ENCODE measurements around the gene NOTCH1.

NOTCH1 gene

GRCh38 chr9:136502940-136503550, 42.8 kb downstream of the NOTCH1 start:
- H3K9ac ChIP-seq (ENCODE audit: low read length), result no peak overlapping the region
- TF ChIP-seq CTCF (IDR thresholded peaks at IDR 0.05; ENCODE audit: low read length), result no peak
- no peak for TF ChIP-seq EZH2phosphoT487 (IDR thresholded peaks at IDR 0.05; ENCODE audit: low read length)
- TF ChIP-seq EZH2 (optimal IDR thresholded peaks at IDR 0.05; ENCODE audit: low read depth, low read length), result no peak

GRCh38 chr9:136502196-136502595, 43.7 kb downstream of the NOTCH1 start:
- H3K27ac ChIP-seq (ENCODE audit: low read length), result no peak overlapping the region
- no peaks in the 10 kb centered on the region for H3F3A ChIP-seq (ENCODE audit: insufficient read depth, low read length)
- H3K27me3 ChIP-seq (replicated peaks; ENCODE audit: insufficient read depth, low read length), result no peaks in the 10 kb centered on the region
- H3K9me3 ChIP-seq (replicated peaks; ENCODE audit: insufficient read depth, low read length), result no peaks in the 10 kb centered on the region
- H3K4me1 ChIP-seq (ENCODE audit: low read length), result no peaks in the 10 kb centered on the region
- H3K4me2 ChIP-seq (ENCODE audit: low read depth, low read length), result no peak overlapping the region
- no peak overlapping the region for H2AFZ ChIP-seq (ENCODE audit: low read length)
- H3K9me2 ChIP-seq (replicated peaks; ENCODE audit: insufficient read depth, low read length), result no peaks in the 10 kb centered on the region
- no peak for TF ChIP-seq EZH2 (optimal IDR thresholded peaks at IDR 0.05; ENCODE audit: low read depth, low read length)
- TF ChIP-seq EZH2phosphoT487 (IDR thresholded peaks at IDR 0.05; ENCODE audit: low read length), result no peak
- TF ChIP-seq CTCF (IDR thresholded peaks at IDR 0.05; ENCODE audit: low read length), result no peak
- H3K4me3 ChIP-seq (ENCODE audit: low read length), result no peak overlapping the region
- H3K79me2 ChIP-seq (ENCODE audit: low read length), result no peaks in the 10 kb centered on the region
- no peak overlapping the region for H3K9ac ChIP-seq (ENCODE audit: low read length)
- H4K20me1 ChIP-seq (ENCODE audit: insufficient read depth, low read length), result no peaks in the 10 kb centered on the region
- no peak for DNase-seq
- H3K36me3 ChIP-seq (replicated peaks; ENCODE audit: insufficient read depth, low read length), result no peaks in the 10 kb centered on the region; the same call in 1 of the 2 replicates

More at GRCh38 chr9:136502940-136503550, 42.8 kb downstream of the NOTCH1 start:
- H3K9me2 ChIP-seq (replicated peaks; ENCODE audit: insufficient read depth, low read length), result no peaks in the 10 kb centered on the region
- H3K36me3 ChIP-seq (replicated peaks; ENCODE audit: insufficient read depth, low read length), result no peaks in the 10 kb centered on the region; the same call in 1 of the 2 replicates
- H2AFZ ChIP-seq (ENCODE audit: low read length), result no peak overlapping the region
- H3F3A ChIP-seq (ENCODE audit: insufficient read depth, low read length), result no peaks in the 10 kb centered on the region
- H3K79me2 ChIP-seq (ENCODE audit: low read length), result no peaks in the 10 kb centered on the region
- no peak for DNase-seq
- no peak overlapping the region for H3K27ac ChIP-seq (ENCODE audit: low read length)
- H3K4me3 ChIP-seq (ENCODE audit: low read length), result no peak overlapping the region
- H3K4me2 ChIP-seq (ENCODE audit: low read depth, low read length), result no peak overlapping the region
- no peaks in the 10 kb centered on the region for H3K9me3 ChIP-seq (replicated peaks; ENCODE audit: insufficient read depth, low read length)
- no peaks in the 10 kb centered on the region for H4K20me1 ChIP-seq (ENCODE audit: insufficient read depth, low read length)
- H3K4me1 ChIP-seq (ENCODE audit: low read length), result no peaks in the 10 kb centered on the region
- no peaks in the 10 kb centered on the region for H3K27me3 ChIP-seq (replicated peaks; ENCODE audit: insufficient read depth, low read length)

- no peak overlapping the region for H3K27ac ChIP-seq (ENCODE audit: low read length)
- no peaks in the 10 kb centered on the region; the same call in 1 of the 2 replicates for H3K36me3 ChIP-seq (replicated peaks; ENCODE audit: insufficient read depth, low read length)
- TF ChIP-seq EZH2 (optimal IDR thresholded peaks at IDR 0.05; ENCODE audit: low read depth, low read length) (no peak), CTCF (IDR thresholded peaks at IDR 0.05; ENCODE audit: low read length) (no peak), EZH2phosphoT487 (IDR thresholded peaks at IDR 0.05; ENCODE audit: low read length) (no peak)
- no peaks in the 10 kb centered on the region for H3F3A ChIP-seq (ENCODE audit: insufficient read depth, low read length)
- no peaks in the 10 kb centered on the region for H3K27me3 ChIP-seq (replicated peaks; ENCODE audit: insufficient read depth, low read length)
- H3K9me3 ChIP-seq (replicated peaks; ENCODE audit: insufficient read depth, low read length), result no peaks in the 10 kb centered on the region
- H3K9ac ChIP-seq (ENCODE audit: low read length), result no peak overlapping the region
- H4K20me1 ChIP-seq (ENCODE audit: insufficient read depth, low read length), result no peaks in the 10 kb centered on the region
- H3K4me3 ChIP-seq (ENCODE audit: low read length), result no peak overlapping the region
- H3K79me2 ChIP-seq (ENCODE audit: low read length), result no peaks in the 10 kb centered on the region
- no peak overlapping the region for H3K4me2 ChIP-seq (ENCODE audit: low read depth, low read length)
- no peak overlapping the region for H2AFZ ChIP-seq (ENCODE audit: low read length)
- H3K4me1 ChIP-seq (ENCODE audit: low read length), result no peaks in the 10 kb centered on the region
- no peak for DNase-seq
- no peaks in the 10 kb centered on the region for H3K9me2 ChIP-seq (replicated peaks; ENCODE audit: insufficient read depth, low read length)
Measured at GRCh38 chr9:136501686-136502085, 44.2 kb downstream of the NOTCH1 start.
